Epithelial cell of esophagus (primary cell): ENCODE measurements around the gene ACBD3.
A peak's percentile ranks its signal among the peaks of the same experiment; 100 is the strongest.

Experiments used
- DNase-seq: peaks from one replicate; pipeline ENCODE4 v3.0.0; 2010; ENCODE audit warnings: low read depth
- H3K4me3 ChIP-seq: 2 replicates; pipeline ENCODE4 v1.5.1; 2011; ENCODE audit warnings: mild to moderate bottlenecking, low read length, control low read depth
- TF ChIP-seq, protein P1 (sequence below): IDR thresholded peaks from 2 replicates; pipeline ENCODE4 v1.5.1; 2011; ENCODE audit warnings: low read depth, mild to moderate bottlenecking, low read length, control low read depth, inconsistent platforms; ENCODE audit not compliant: insufficient read depth; ENCODE audit errors: missing control alignments

The ACBD3 gene

DNA sequence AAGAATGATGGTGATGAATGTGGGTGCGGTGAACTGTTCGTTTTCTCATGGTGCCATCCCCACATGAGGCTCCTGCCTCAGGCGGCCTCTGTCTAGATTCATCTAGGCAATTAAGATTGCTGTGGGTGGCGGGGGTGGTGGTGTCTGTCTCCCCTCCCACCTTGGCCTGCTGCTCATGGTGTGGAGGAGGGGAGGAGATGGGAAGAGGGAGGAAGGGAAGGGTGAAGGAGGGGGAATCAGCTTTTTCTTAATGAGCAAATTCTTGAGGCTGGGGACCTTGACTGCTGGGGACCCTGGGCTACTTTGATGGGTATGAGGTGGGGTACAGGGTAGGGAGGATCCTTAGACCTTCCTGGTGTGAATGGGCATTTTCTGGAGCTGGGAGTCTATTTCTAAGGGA, 68.2 kb downstream of the ACBD3 start:
- H3K4me3 ChIP-seq: no peak overlapping the region
- DNase-seq: no peak
- TF ChIP-seq, protein P1, sequence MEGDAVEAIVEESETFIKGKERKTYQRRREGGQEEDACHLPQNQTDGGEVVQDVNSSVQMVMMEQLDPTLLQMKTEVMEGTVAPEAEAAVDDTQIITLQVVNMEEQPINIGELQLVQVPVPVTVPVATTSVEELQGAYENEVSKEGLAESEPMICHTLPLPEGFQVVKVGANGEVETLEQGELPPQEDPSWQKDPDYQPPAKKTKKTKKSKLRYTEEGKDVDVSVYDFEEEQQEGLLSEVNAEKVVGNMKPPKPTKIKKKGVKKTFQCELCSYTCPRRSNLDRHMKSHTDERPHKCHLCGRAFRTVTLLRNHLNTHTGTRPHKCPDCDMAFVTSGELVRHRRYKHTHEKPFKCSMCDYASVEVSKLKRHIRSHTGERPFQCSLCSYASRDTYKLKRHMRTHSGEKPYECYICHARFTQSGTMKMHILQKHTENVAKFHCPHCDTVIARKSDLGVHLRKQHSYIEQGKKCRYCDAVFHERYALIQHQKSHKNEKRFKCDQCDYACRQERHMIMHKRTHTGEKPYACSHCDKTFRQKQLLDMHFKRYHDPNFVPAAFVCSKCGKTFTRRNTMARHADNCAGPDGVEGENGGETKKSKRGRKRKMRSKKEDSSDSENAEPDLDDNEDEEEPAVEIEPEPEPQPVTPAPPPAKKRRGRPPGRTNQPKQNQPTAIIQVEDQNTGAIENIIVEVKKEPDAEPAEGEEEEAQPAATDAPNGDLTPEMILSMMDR: no peak

DNA sequence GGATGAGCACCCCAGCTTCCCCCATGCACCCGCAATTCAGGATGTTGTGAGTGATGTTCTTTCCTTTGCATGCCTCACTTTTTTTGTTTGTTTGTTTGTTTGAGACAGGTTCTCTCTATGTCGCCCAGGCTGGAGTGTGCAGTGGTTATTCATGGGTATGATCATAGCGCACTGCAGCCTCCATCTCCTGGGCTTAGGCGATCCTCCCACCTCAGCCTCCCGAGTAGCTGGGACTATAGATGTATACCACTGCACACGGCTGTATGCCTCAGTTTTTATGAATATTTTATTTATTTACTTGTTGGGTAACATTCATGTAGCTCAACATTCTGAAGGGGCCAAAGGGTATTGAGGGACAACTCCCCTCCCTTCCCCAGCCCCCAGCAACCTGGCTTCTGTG, 69.2 kb downstream of the ACBD3 start:
- DNase-seq: no peak
- no peak overlapping the region for H3K4me3 ChIP-seq
- TF ChIP-seq, protein P1: no peak

DNA sequence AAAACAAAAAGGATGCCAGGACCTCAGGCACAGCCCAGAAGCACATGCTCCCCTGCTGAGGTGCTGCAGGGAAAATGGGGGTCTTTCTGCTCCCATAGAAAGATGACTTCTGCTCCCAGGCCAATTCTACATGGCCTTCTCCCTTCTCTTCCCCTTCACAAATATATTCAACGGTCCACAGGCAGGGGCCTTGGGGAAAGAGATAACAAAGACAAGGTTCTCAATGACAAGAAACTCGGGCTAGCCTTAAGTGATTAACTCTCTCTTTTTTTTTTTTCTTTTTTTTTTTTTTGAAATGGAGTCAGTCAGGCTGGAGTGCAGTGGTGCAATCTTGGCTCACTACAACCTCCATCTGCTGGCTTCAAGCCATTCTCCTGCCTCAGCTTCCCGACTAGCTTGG, 69.9 kb downstream of the ACBD3 start:
- TF ChIP-seq, protein P1: no peak
- no peak overlapping the region for H3K4me3 ChIP-seq
- DNase-seq: no peak

DNA sequence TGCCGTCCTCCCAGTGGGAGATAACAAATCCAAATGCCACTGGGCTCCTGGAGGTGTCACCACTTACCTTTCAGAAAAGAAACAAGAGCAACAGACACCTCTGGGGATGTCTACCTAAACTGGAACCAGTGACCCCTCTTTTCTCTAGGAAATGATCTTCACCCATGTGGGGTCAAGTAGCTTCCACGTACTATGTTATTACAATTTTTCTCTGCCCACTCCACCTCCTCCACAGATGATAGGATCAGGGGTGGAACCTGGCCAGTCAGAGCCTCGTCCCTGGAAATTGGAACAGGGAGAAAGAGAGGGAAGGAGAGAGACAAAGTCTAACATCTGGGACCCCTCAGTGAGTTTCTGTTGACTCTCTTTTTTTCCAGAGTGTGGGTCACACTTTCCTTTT, 73.9 kb downstream of the ACBD3 start:
- TF ChIP-seq, protein P1: no peak

DNA sequence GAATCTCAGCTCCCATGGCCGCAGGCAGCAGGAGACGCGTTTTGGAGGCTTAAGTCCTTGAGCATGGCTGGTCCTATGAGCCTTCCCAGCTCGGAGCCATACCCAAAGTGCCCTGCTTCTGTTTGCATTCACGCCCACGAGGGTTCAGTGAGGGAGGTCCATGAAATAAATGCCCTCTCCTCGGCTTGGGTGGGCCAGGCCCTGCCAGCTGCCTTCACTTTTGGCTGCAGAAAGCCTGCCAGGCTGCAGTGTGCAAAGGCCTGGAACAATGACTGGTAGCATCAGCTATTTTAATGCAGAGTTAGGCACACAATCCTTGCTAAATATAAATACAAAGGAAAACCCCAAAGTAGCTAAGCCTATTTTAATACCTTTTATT, 74.7 kb downstream of the ACBD3 start:
- no peak overlapping the region for H3K4me3 ChIP-seq
- TF ChIP-seq, protein P1: no peak
- DNase-seq: no peak

More for the DNA sequence above, 73.9 kb downstream of the ACBD3 start:
- DNase-seq: no peak
- H3K4me3 ChIP-seq: no peak overlapping the region

DNA sequence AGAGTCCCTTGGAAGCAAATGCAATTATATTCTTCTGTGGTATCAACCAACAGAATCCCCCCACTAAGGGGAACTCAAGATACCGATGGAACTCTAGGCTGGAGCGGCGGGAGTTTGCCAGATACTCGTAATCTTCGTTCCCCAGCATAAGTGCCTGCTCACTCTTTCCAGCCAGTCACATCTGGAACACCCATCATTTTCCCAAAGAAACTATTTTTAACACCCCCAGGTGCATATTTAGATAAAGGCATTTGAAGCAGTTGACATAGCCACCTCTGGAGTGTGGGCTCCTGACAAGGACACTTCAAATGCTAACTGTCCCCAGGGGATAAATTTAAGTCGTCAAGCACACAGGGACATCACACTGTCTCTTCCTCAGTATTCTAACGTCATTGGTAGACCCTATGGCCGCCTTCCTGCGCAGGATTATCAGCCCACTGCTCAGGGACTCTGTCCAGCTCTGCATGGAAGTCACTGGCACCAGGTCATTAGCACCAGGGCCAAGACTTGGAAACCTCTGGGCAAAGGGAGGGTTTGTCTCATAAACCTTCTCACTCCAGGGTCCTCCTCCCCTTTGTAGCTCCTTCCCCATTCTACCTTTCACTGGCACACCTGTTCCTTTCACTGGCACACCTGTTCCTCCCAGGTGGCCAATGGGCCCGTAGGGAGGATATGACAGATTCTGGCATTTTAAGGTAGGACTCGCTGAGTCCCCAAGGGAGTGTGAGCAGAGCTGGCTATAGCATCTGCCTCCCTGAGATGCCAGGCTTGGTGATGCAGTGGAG, 75.3 kb downstream of the ACBD3 start:
- DNase-seq: no peak
- peak overlapping the region; percentile 49 for H3K4me3 ChIP-seq
- TF ChIP-seq, protein P1: no peak

DNA sequence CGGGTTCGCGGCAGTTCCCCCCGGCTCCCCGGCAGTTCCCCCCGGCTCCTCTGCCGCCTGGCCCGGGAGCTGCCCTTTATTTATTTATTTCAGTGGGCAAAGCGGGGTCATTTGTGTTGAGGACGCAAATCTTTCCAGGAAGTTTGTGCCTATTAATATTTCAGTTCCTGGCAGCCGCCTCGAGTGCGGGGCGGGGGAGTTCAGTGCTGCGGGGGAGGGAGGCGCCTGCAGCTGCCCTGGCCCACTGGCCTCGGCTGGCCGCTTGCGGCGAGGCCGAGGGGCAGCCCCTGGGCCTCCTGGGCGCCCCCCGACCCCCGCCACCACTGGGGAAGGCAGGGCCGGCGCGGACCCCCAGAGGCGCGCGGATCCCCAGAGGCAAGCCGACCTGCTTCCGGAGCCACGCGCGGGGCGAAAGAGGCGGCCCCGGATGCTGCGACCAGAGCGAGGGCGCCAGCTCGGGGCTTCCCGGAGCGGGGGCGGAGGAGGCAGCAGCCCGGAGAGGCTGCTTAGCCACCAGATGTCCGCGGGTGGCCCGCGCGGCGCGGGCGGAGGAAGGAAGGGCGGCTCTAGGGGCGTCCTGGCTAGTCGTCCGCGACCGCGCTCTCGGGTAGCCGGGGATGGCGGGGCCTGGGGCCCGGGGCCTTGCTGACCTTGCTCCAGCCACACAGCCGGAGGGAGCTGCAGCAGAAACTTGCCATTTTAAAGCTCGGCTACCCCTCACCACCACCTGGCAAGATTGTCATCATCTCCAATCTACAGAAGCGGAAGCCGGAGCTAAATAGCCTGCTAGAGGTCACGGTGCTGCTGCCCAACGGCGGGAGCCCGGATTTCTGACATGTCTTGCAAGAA, 76.1 kb downstream of the ACBD3 start:
- TF ChIP-seq, protein P1: no peak
- DNase-seq: peak; percentile 37

More for the DNA sequence above, 76.1 kb downstream of the ACBD3 start:
- H3K4me3 ChIP-seq: peak overlapping the region; percentile 49
